GM19035 (cell line): ENCODE data around the gene MAP3K3.
"Not testable (repeated sequence)": the region's sequence is repeated elsewhere in the genome, so short reads cannot be mapped to it uniquely, and the experiment has no call there.

ENCODE experiments used
- ATAC-seq: cut with Tn5 transposase; IDR thresholded peaks from one replicate; pipeline ENCODE4 v1.9.1; 2021; ENCODE audit not compliant: unreplicated experiment

The MAP3K3 gene

GRCh38 chr17:63703556-63704258 lies 81.5 kb downstream of the MAP3K3 start:
- ATAC-seq: no peak

DNA sequence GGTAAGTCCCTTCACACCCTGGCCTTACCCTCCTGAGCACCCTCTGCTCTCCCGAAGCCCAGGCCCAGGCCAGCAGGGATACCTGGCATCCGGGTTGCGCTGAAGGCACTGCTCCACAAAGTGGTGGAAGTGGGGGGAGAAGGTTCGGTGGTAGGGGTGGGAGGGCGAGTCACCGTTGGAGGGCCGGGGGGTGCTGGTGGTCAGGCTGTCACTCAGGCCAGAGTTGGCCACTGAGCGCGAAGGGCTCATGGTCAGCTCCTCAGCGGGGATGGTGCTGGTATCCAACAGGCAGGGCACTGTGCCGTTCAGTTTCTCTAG lies 82.0 kb downstream of the MAP3K3 start:
- ATAC-seq: no peak

GRCh38 chr17:63704836-63705235 lies 82.6 kb downstream of the MAP3K3 start:
- ATAC-seq: no peak

DNA sequence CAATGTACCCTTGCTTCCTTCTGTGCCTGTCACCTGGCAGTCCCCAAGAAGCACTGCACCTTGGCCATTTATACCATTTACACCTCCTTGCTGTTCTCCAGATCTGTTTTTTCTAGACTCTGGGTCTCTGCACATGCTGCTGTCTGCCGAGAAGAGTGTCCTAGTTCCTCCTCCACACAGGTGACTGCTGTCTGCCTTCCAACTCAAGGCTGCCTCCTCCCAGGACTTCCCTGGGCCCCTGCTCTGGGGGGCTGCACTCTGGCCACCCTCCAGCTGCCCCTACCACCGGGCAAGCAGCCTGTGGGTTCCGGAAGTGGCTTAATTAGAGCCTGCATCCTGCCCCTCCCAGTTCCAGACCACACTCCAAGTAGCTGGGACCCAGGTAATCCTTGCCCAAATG lies 83.4 kb downstream of the MAP3K3 start:
- ATAC-seq: no peak

GRCh38 chr17:63706336-63707082 lies 84.3 kb downstream of the MAP3K3 start:
- ATAC-seq: no peak

GRCh38 chr17:63707151-63707550 lies 84.9 kb downstream of the MAP3K3 start:
- ATAC-seq: no peak

DNA sequence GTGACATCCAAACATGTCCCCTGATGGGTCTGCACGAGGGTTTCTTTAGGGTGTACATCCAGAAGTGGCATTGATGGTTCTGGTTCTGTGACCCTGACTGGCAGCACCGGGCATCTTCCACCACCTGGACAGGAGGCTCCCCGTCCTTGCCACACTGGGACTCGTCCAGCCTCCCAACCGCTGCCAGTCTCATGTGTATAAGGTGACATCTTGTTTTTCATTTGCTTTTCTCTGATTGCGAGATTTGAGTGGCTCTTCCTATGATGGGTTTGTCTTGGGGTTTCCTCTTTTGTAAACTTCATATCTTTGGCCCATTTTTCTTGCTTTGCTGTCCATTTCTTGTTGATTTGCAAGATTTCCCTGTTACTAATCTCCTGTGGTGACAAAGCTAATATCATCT lies 86.9 kb downstream of the MAP3K3 start:
- ATAC-seq: no peak

GRCh38 chr17:63714550-63715277 lies 92.5 kb downstream of the MAP3K3 start:
- ATAC-seq: no peak

DNA sequence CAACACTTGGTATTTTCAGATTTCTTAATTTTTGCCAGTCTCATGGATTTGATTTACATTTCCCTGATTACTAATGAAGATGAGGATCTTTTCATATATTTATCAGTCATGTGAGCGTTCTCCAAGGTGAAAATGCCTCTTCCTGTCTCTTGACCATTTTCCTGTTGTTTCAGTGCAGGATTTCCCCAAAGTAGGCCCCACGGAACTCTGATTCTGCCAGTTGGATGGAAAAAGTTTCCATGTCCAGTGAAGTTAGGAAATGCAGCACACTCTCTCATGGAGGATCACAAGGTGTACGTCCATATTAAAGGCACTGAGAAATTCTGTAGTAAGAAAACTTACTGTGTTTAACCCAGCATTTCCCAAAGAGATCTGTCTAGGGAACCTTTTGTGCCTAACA lies 94.2 kb downstream of the MAP3K3 start:
- ATAC-seq: no peak

- no peak for ATAC-seq
These were observed 96.8 kb downstream of the MAP3K3 start for GRCh38 chr17:63718988-63719387.

- ATAC-seq: not testable (repeated sequence)
These were observed 98.0 kb downstream of the MAP3K3 start for GRCh38 chr17:63720194-63720593.

DNA sequence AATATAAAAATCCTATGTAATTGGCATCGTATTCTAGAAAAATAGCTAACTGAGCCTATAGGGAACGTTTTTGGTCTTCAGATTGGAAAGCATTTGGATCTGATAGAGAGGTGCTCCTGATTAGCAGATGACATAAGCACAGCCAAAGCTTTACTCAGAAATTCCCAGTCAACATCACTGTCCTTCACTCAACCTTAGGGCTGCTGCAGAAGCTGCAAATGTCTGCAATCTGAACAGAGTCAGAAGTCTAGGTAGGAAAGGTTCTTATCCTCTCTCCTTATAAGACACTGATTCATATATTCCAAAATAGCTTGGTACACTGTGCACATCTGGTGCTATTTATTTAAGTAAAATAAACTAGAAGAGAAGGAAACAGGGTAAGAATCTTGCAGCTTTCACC lies 100.2 kb downstream of the MAP3K3 start:
- ATAC-seq: no peak

DNA sequence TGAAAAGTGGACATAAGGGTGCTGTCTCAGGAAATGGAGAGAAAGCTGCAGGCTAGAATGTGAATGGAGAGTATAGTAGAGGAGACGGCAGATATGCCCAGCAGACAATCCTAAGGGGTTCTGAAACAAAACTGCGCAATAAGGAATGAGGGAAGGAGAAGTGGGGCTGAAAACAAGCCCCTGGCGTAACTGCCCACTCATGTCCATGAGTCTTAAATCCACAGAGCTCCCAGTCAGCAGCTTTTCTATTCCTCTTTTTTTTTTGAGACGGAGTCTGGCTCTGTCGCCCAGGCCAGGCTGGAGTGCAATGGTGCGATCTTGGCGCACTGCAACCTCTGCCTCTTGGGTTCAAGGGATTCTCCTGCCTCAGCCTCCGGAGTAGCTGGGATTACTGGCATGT lies 113.5 kb downstream of the MAP3K3 start:
- ATAC-seq: no peak

DNA sequence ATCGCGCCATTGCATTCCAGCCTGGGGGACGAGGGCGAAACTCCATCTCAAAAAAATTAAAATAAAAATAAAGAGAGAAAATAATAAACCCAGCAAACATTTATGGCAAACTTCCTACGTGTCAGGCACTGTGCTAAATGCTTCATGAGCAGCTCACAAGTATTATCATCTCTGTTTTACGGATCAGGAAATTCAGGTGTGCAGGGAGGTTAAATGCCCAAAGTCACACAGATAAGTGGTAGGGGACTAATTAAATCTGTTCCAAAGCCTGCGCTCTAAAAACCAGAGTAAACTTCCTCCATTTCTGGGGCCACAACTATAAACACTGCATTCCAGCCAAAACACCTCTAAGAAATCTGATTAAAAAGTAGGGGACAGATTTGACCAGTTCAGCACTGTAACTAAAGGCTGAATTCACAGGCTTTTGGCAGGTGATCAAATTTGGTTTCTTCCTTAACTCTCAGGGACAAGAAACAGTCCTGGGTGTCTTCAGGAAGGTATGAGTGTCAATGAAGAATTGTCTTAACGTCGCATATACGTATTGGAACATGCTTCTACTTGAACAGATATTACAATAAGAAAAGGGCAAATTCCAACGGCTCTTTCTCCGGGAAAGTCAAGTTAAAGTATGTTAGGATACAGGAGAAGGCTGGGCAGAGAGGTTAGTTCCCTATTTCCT lies 118.4 kb downstream of the MAP3K3 start:
- no peak for ATAC-seq

DNA sequence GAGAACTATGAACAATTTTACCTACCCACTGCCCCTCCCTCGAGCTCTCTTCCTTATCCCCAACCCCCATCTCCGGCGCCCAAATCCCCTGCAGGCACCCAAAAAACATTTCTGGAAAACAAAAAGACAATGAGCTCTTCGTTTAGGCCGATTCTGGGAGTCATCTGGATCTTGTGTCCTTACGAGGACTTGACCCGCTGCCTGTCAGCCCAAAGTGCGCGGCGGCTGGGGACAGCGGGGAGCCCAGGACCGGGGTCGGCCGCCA lies 118.9 kb downstream of the MAP3K3 start:
- peak; percentile 20 for ATAC-seq

- ATAC-seq: peak; percentile 86
These were observed 119.4 kb downstream of the MAP3K3 start, which contains the start of gene STRADA for GRCh38 chr17:63741408-63742173. Gene STRADA (minus strand): TSS chr17:63741799. CDS start chr17:63728369, 13,430 bp downstream.
